ENCODE data around the gene TMCO1.
"Not testable (repeated sequence)": the region's sequence is repeated elsewhere in the genome, so short reads cannot be mapped to it uniquely, and the experiment has no call there.

Gene TMCO1

DNA sequence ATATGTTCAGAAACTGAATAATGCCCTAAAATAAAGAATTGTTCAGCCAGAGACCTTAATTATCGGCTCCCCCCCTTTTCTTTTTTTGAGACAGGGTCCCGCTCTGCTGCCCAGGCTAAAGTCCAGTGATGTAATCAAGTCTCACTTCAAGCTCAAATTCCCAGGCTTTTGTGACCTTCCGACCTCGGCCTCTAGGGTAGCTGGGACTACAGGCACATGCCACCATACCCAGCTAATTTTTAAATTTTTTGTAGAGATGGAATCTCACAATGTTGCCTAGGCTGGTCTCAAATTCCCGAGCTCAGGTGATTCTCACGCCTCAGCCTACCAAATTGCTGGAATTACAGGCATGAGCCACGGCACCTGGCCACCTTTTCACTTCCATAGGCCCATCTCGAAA lies 26.5 kb downstream of the TMCO1 start:
- no peak overlapping the region for H3K27ac ChIP-seq

DNA sequence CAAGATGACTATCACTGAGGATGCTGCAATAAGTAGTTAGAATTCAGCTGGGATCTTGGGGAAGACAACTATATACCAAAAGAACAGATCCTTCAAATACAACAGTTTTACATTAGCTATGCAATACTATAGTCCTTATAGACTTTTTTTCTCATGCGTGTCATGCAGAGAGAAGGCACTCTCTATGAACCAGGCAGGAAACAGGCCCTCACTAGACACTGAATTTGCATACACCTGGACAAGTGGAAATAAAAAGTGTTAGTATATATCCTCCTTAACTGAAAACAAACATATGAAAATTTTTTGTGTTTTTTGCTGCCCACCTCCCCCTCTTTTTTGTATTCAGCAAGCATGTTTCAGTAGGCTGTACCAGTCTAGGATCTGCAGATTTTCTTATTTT lies 29.9 kb downstream of the TMCO1 start:
- H3K27ac ChIP-seq, result no peak overlapping the region
- no peak for TF ChIP-seq ZFX (IDR thresholded peaks at IDR 0.05)
- TF ChIP-seq, protein P1, sequence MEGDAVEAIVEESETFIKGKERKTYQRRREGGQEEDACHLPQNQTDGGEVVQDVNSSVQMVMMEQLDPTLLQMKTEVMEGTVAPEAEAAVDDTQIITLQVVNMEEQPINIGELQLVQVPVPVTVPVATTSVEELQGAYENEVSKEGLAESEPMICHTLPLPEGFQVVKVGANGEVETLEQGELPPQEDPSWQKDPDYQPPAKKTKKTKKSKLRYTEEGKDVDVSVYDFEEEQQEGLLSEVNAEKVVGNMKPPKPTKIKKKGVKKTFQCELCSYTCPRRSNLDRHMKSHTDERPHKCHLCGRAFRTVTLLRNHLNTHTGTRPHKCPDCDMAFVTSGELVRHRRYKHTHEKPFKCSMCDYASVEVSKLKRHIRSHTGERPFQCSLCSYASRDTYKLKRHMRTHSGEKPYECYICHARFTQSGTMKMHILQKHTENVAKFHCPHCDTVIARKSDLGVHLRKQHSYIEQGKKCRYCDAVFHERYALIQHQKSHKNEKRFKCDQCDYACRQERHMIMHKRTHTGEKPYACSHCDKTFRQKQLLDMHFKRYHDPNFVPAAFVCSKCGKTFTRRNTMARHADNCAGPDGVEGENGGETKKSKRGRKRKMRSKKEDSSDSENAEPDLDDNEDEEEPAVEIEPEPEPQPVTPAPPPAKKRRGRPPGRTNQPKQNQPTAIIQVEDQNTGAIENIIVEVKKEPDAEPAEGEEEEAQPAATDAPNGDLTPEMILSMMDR (conservative IDR thresholded peaks at IDR 0.05), result no peak

More for the DNA sequence above, 26.5 kb downstream of the TMCO1 start:
- TF ChIP-seq, protein P1 (conservative IDR thresholded peaks at IDR 0.05), result no peak
- TF ChIP-seq ZFX (IDR thresholded peaks at IDR 0.05), result no peak

DNA sequence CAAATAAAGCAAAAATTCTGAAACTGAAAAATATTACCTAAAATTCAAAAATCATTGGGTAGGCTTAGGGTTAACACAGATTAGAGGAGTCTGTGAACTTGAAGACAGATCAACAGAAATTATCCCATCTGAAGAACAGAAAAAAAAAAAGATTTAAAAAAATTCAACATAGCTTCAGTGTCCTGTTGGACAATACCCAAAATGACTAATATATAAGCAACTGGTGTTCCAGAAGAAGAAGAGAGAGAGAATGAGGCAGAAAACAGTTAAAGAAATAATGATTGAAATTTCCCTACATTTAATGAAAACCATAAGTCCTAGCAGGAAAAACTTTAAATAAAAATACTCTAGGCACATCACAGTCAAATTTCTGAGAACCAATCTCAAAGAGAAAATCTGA lies 31.5 kb downstream of the TMCO1 start:
- H3K27ac ChIP-seq, result no peak overlapping the region
- TF ChIP-seq ZFX (IDR thresholded peaks at IDR 0.05), result no peak
- TF ChIP-seq, protein P1 (conservative IDR thresholded peaks at IDR 0.05), result no peak

DNA sequence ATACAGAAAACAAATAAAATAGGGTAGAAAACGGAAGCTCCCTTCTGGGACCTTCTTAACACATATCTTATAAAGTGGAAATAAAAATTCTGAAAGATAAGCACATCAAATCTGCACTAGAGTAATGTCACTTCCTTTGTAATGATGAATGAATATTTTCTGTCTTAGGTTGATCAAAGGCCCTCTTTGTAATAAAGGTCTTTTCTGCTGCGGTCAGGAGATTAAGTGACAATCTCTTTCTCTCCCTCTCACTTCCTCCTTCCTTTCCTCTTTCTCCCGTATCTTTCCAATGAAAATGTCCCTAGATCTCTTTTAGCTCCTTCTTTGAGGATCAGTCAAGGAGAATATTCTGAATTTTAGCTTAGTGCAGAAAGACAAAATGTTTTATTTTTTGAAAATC lies 33.8 kb downstream of the TMCO1 start:
- no peak for TF ChIP-seq ZFX (IDR thresholded peaks at IDR 0.05)
- TF ChIP-seq, protein P1 (conservative IDR thresholded peaks at IDR 0.05), result no peak
- no peak overlapping the region for H3K27ac ChIP-seq

DNA sequence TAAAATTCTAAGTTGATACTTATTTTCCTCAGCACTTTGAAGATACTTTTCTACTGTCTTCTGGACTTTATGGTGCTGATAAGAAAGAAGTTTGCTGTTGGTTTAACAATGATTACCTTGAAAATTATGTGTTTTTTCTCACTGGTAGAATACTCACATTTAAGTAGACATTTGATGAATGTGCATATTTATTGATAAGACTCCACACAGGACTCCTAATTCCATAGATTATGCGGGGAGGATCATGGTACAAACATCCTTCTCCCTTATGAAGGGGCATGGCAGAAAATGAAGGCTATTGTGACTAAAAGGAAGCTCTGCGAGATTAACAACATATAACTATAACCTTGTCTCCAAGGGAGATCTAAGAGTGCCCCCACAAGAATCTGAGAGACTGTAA lies 41.8 kb downstream of the TMCO1 start:
- H3K27ac ChIP-seq, result no peak overlapping the region

DNA sequence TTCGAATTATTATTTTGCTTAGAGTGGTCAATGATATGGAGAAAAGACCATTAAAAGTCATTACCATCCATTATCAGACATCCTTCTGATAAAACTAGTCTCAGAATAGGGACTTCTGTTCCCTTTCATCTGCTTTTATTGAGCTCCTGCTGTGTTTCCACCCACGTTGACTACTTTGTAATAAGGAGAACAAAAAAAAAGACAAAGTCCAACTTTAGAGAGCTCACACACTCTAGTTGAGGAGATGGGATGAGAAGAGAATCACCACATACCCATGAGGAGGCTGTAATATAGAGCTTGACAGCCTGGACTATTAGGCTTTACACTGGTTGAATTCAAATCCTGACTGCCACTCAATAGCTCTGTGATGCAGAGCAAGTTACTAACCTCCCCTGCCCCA lies 42.5 kb downstream of the TMCO1 start:
- TF ChIP-seq, protein P1 (conservative IDR thresholded peaks at IDR 0.05), result no peak
- TF ChIP-seq ZFX (IDR thresholded peaks at IDR 0.05), result no peak
- H3K27ac ChIP-seq, result no peak overlapping the region

More for the DNA sequence above, 41.8 kb downstream of the TMCO1 start:
- no peak for TF ChIP-seq ZFX (IDR thresholded peaks at IDR 0.05)
- TF ChIP-seq, protein P1 (conservative IDR thresholded peaks at IDR 0.05), result no peak

DNA sequence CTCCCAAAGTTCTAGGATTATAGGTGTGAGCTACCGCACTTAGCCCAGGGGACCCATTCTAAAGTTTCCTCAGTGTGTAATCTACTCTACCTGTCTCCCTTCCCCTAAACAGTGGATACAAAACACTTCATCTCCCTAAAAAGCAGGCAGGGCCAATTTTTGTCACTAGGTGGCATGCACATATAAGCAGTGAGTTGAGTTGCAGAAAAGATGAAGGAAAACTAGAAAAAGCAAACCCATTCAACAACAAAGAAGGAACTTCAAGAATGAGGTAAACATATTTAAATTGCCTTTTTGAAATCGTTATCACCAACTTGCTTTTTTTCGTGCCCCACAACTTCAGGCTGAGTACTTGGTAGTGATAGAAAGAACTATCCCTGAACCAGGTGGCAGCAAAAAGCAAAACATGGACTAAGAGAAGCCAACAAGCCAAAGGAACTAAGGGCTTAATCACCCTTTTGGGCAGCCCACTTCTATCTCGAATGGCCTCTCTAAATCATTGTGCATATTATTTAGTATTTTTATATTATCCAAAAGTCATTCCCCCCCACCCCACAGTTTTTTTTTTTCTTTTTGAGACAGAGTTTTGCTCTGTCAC lies 50.7 kb downstream of the TMCO1 start:
- TF ChIP-seq ZFX (IDR thresholded peaks at IDR 0.05), result no peak
- TF ChIP-seq, protein P1 (conservative IDR thresholded peaks at IDR 0.05), result peak; percentile 89
- H3K27ac ChIP-seq, result no peak overlapping the region

DNA sequence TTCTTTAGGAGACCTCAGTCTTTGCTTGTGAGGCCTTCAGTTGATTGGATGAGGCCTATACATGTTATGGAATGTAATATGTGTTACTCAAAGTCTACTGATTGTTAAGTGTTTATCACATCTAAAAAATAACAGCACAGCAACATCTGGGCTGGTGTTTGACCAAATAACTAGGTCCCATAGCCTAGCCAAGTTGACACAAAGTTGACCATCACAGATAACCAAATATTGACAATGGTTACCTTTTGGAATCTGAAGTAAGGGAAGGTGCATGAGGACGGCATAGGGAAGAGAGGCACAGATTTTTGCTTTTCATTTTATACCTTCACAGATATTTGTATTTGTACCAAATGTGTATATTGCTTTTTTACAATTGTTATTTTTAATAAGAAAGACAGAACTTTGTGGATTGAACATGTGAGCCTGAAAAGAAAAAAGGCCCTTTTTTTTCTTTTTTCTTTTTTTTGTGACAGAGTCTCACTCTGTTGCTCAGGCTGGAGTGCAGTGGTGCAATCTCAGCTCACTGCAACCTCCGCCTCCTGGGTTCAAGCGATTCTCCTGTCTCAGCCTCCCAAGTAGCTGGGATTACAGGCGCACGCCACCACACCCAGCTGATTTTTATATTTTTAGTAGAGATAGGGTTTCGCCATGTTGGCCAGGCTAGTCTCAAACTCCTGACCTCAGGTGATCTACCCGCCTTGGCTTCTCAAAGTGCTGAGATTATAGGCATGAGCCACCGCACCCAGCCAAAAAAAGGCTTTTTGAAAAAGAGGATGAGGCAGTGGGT lies 52.2 kb downstream of the TMCO1 start:
- H3K27ac ChIP-seq, result not testable (repeated sequence)

Data from C4-2B (cell line).